ENCODE results near the gene ELFN1.

- TF ChIP-seq CTCF (IDR thresholded peaks at IDR 0.05) (no peak), POLR2A (IDR thresholded peaks at IDR 0.05) (no peak)
Observed at GRCh38 chr7:1748839-1749173, 78.7 kb downstream of the ELFN1 start.
